HepG2 (cell line): ENCODE data around the gene MYO3B. TPM values are rescaled to one million over a fixed set of nuclear protein-coding genes. Genes with fewer than 3 reads are reported as not detected.

Source experiments
- ATAC-seq: fragments of 200-7000 bp; cut with Tn5 transposase; 3 replicates; pipeline ENCODE4 v1.9.1; 2020; ENCODE audit warnings: mild to moderate bottlenecking, moderate library complexity
- BruUV-seq: library from RNA; stranded (reverse); fragments of 400-500 nt; replicated peaks from 2 replicates; lab custom pipeline; 2021; lab: Mats Ljungman, UMichigan
- CTCF ChIA-PET: fragments of 300-600 bp; formaldehyde crosslinking; extraction: SDS; loops from one replicate; lab custom pipeline; 2021; ENCODE audit warnings: low total read pairs, inconsistent platforms, low intra/inter-chr PET ratio; lab: Yijun Ruan, JAX
- POLR2A ChIA-PET: fragments of 350-600 bp; sonication (Branson Sonifier 250); formaldehyde crosslinking; loops from one replicate; lab custom pipeline; 2020; ENCODE audit warnings: antibody characterized with exemption, inconsistent platforms; lab: Yijun Ruan, JAX
- DNase-seq: peaks from one replicate; pipeline ENCODE4 v3.0.0-alpha.2; 2015; ENCODE audit warnings: low spot score
- FAIRE-seq: peaks from 3 replicates; lab custom pipeline; 2011; peaks lifted over from hg19 to GRCh38; lab: Jason Lieb, UNC
- H2AFZ ChIP-seq: one replicate; pipeline ENCODE4 v1.6.1; 2011; ENCODE audit warnings: low read length, inconsistent platforms
- H3K27ac ChIP-seq: fragments of 300-600 bp; 3 replicates; pipeline ENCODE4 v1.8.0; 2011; ENCODE audit warnings: mixed run types, mild to moderate bottlenecking, mixed read lengths, low read length, inconsistent platforms; ENCODE audit not compliant: insufficient read depth; ENCODE audit errors: extremely low read length
- H3K27me3 ChIP-seq, 2 experiments: fragments of 200-600 bp in 1 of 2; 2 replicates in 1 of 2; 3 replicates in 1 of 2; pipeline versions ENCODE4 v1.6.0 to v1.8.0; 2011; ENCODE audit warnings: low read length in 2 of 2, mild to moderate bottlenecking in 2 of 2, moderate library complexity in 2 of 2, inconsistent platforms in 1 of 2; ENCODE audit not compliant: insufficient read depth in 2 of 2, control insufficient read depth in 1 of 2
- H3K36me3 ChIP-seq, 2 experiments: fragments of 200-600 bp in 1 of 2; replicated peaks in 1 of 2; 2 replicates in 1 of 2; 3 replicates in 1 of 2; pipeline versions ENCODE4 v1.5.1 to v1.8.0; 2011; ENCODE audit warnings: low read length in 2 of 2, inconsistent platforms in 1 of 2; ENCODE audit not compliant: insufficient read depth in 2 of 2, control insufficient read depth in 1 of 2
- H3K4me1 ChIP-seq: 2 replicates; pipeline ENCODE4 v1.5.1; 2012; ENCODE audit warnings: low read length, inconsistent platforms; ENCODE audit not compliant: insufficient read depth
- H3K4me2 ChIP-seq: 2 replicates; pipeline ENCODE4 v1.6.0; 2011; ENCODE audit warnings: low read depth, low read length, inconsistent platforms
- H3K4me3 ChIP-seq, 3 experiments: fragments of 200-600 bp in 1 of 3; sonication (generic), shearing (Covaris generic) in 1 of 3; replicated peaks in 1 of 3; 2 replicates each; pipeline ENCODE4 v1.5.1; 2011 to 2016; ENCODE audit warnings: low read length in 3 of 3, inconsistent platforms in 2 of 3, low read depth in 2 of 3, mild to moderate bottlenecking in 2 of 3, control low read depth in 1 of 3, mixed read lengths in 1 of 3; ENCODE audit not compliant: insufficient read depth in 1 of 3
- H3K79me2 ChIP-seq: one replicate; pipeline ENCODE4 v1.6.1; 2011; ENCODE audit warnings: low read length, inconsistent platforms; ENCODE audit not compliant: insufficient read depth
- H3K9ac ChIP-seq: 2 replicates; pipeline ENCODE4 v1.6.0; 2011; ENCODE audit warnings: mild to moderate bottlenecking, low read depth, low read length, inconsistent platforms; ENCODE audit not compliant: insufficient read depth
- H3K9me3 ChIP-seq: 2 replicates; pipeline ENCODE4 v1.5.1; 2012; ENCODE audit warnings: mild to moderate bottlenecking, low read length
- H4K20me1 ChIP-seq: 2 replicates; pipeline ENCODE4 v1.6.0; 2011; ENCODE audit warnings: inconsistent platforms, mild to moderate bottlenecking, low read length, moderate library complexity; ENCODE audit not compliant: insufficient read depth
- HMG20B ChIP-seq: conservative IDR thresholded peaks from 2 replicates; pipeline ENCODE4 v1.6.1; 2016; ENCODE audit warnings: missing genetic modification reagents, missing compliant biosample characterization
- MAFF ChIP-seq: IDR thresholded peaks from 2 replicates; pipeline ENCODE4 v1.6.1; 2011; ENCODE audit warnings: low read depth, low read length, improper control_type of control experiment
- MAFK ChIP-seq, 2 experiments: IDR thresholded peaks in 1 of 2; conservative IDR thresholded peaks in 1 of 2; 2 replicates each; pipeline ENCODE4 v1.6.1; 2011; ENCODE audit warnings: improper control_type of control experiment in 2 of 2, low read length in 2 of 2
- TOPORS ChIP-seq: sonication (generic); formaldehyde crosslinking; IDR thresholded peaks from 2 replicates; pipeline ENCODE4 v1.8.0; 2023; ENCODE audit warnings: mild to moderate bottlenecking, missing genetic modification reagents
- USF2 ChIP-seq, 2 experiments: sonication (generic) in 1 of 2; formaldehyde crosslinking in 1 of 2; IDR thresholded peaks; 2 replicates each; pipeline versions ENCODE4 v1.5.1 to v1.6.1; 2011 to 2020; ENCODE audit warnings: borderline replicate concordance in 1 of 2, low read depth in 1 of 2, low read length in 1 of 2, mild to moderate bottlenecking in 1 of 2, missing genetic modification reagents in 1 of 2, moderate library complexity in 1 of 2
- ZNF407 ChIP-seq: sonication (generic); formaldehyde crosslinking; IDR thresholded peaks from one replicate; pipeline ENCODE4 v1.5.1; 2020; ENCODE audit warnings: mild to moderate bottlenecking, missing genetic modification reagents; ENCODE audit errors: not compliant biosample characterization
- WGBS: methylation state at CpG from one replicate; pipeline ENCODE4 v1.1.6; 2017; ENCODE audit warnings: low lambda C conversion rate; 5-methylcytosine and 5-hydroxymethylcytosine counted together
- in situ Hi-C: cut with HindIII; loops from 2 replicates; pipeline ENCODE4 v1.10.0; 2017; ENCODE audit warnings: low pct_unique_long_range_greater_than_20kb; ENCODE audit not compliant: extremely low pct_ligation_motif_present
- intact Hi-C: fragments of 100-400 bp; cut with micrococcal nuclease; formaldehyde crosslinking; loops from one replicate; pipeline ENCODE4 v1.10.0; 2022; ENCODE audit not compliant: unreplicated experiment
- polyA plus RNA-seq, 8 experiments: library from polyadenylated mRNA; depleted of rRNA in 3 of 8; stranded (reverse) in 7 of 8; unstranded in 1 of 8; fragments of >200 nt; fragmentation: Illumina TruSeq in 4 of 8; extraction: Trizol in 4 of 8; gene quantifications; 2 replicates each; pipeline versions ENCODE4 v1.2.1 to v1.2.3, GENCODE V29; 2011 to 2016; ENCODE audit warnings: low read depth in 4 of 8, missing spikeins in 1 of 8, mixed read lengths in 1 of 8; ENCODE audit not compliant: insufficient read depth in 1 of 8
- total RNA-seq, 5 experiments: library from RNA; depleted of rRNA; stranded (reverse); fragments of >200 nt; fragmentation: Illumina TruSeq; extraction: Trizol; gene quantifications; 2 replicates each; pipeline ENCODE4 v1.2.3, GENCODE V29; 2016; ENCODE audit warnings: low read depth in 1 of 5

The MYO3B gene
- total and polyA plus RNA-seq, 2 of the 13 experiments (the other 11 are each of a cell fraction or from before 2014, with no cell fraction given): 0.01 TPM; not detected in 1

GRCh38 chr2:170369228-170369627 lies 191.3 kb downstream of the MYO3B start:
- DNase-seq (no peak), FAIRE-seq (no peak), ATAC-seq (no peak)
- 2% methylated on average over 2 of the region's 2 CpGs for WGBS
- CTCF ChIA-PET: interaction anchor here (1.3 to 3.1 kb wide), 5 partner anchors 348 to 503 kb away, joined by 4 to 29 read pairs (median 7); partner anchors contain the start of gene GAD1
- Histone ChIP-seq H3K27me3 (peaks cover 0 to 52% of the 10 kb centered on the region in 2 experiments; a peak in 3 of 5 replicates), H3K9ac (no peak overlapping the region), H3K27ac (no peak overlapping the region)
- intact Hi-C loops: no loop called here
- TF ChIP-seq USF2 (IDR thresholded peaks at IDR 0.05; ENCODE audit: low read depth, low read length): no peak
- no peak for TF ChIP-seq USF2 (CRISPR knock-in tag; IDR thresholded peaks at IDR 0.05; ENCODE audit: borderline replicate concordance)
- no peak for TF ChIP-seq HMG20B (CRISPR knock-in tag)
- TF ChIP-seq MAFF: 0 out of 2 replicates have a peak, but pooled peaks have one; percentile 18
- TF ChIP-seq TOPORS: no peak
- TF ChIP-seq MAFK (conservative IDR thresholded peaks at IDR 0.05 in 1 of 2, IDR thresholded peaks at IDR 0.05 in 1 of 2; ENCODE audit: low read length in 2 of 2): peak in 1 of 2 experiments; percentile 60; a peak in 2 of 4 replicates
- no peak for TF ChIP-seq ZNF407
- TF ChIP-seq, all 625 proteins: peak for 2
- no peak overlapping the region for H2AFZ ChIP-seq
- H3K36me3 ChIP-seq: no peaks in the 10 kb centered on the region
- in situ Hi-C loops: loop anchor here (10.0 to 25.0 kb wide), 2 partner anchors 134 to 907 kb away; no protein-coding TSS in a partner anchor
- POLR2A ChIA-PET: interaction anchor here (1.0 kb wide), 1 partner anchor 560 kb away, joined by 3 read pairs; the partner anchor contains the start of gene GORASP2
- H3K4me3 ChIP-seq: no peak overlapping the region
- no peaks in the 10 kb centered on the region for H4K20me1 ChIP-seq
- no peaks in the 10 kb centered on the region for H3K4me1 ChIP-seq
- H3K9me3 ChIP-seq: no peaks in the 10 kb centered on the region
- H3K79me2 ChIP-seq: no peaks in the 10 kb centered on the region
- no TSS peak for BruUV-seq
- H3K4me2 ChIP-seq: no peak overlapping the region
